ENCODE data around the gene DCAF17.

Gene DCAF17

DNA sequence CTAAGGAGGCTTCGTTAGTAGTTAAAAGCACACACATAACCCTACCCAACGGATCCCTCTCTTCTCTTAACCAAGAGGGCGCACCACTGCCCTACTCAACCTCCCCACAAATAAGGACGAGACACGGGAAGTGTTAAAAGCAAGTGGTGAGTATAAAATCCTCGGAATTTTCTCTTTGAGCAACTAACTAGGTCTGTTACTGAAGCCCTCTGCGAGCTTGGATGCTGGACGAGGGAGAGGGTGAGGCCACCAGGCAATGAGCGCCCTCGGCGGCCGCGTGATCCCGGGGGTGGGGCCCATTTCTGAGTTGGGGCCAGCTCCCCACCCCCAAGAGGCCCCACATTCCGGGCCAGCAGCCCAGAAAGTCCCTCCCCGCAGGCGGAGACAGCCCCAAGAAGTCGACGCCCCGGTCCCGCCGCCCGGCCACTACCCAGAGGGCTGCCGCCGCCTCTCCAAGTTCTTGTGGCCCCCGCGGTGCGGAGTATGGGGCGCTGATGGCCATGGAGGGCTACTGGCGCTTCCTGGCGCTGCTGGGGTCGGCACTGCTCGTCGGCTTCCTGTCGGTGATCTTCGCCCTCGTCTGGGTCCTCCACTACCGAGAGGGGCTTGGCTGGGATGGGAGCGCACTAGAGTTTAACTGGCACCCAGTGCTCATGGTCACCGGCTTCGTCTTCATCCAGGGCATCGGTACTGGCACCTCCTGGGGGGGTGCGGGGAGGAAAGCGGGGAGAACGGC lies 88.2 kb downstream of the DCAF17 start, which contains the start of gene CYBRD1 (continued):
- TF ChIP-seq, protein P1, sequence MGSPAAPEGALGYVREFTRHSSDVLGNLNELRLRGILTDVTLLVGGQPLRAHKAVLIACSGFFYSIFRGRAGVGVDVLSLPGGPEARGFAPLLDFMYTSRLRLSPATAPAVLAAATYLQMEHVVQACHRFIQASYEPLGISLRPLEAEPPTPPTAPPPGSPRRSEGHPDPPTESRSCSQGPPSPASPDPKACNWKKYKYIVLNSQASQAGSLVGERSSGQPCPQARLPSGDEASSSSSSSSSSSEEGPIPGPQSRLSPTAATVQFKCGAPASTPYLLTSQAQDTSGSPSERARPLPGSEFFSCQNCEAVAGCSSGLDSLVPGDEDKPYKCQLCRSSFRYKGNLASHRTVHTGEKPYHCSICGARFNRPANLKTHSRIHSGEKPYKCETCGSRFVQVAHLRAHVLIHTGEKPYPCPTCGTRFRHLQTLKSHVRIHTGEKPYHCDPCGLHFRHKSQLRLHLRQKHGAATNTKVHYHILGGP (tag by site-specific recombination; IDR thresholded peaks at IDR 0.05), result no peak
- no peak for TF ChIP-seq ZNF670 (tag by site-specific recombination; IDR thresholded peaks at IDR 0.05; ENCODE audit: low read depth)
- TF ChIP-seq ZNF169 (tag by site-specific recombination; IDR thresholded peaks at IDR 0.05), result no peak
- TF ChIP-seq ZNF140 (tag by site-specific recombination; IDR thresholded peaks at IDR 0.05), result no peak
- TF ChIP-seq ZNF24 (tag by site-specific recombination; IDR thresholded peaks at IDR 0.05), result peak; percentile 17; the same call in 1 of the 2 replicates
- TF ChIP-seq KLF8 (tag by site-specific recombination; IDR thresholded peaks at IDR 0.05), result peak; percentile 69; the same call in 1 of the 2 replicates
- peak; percentile 77 for TF ChIP-seq ZBTB17 (tag by site-specific recombination; IDR thresholded peaks at IDR 0.05)
- TF ChIP-seq ZBTB10 (tag by site-specific recombination; IDR thresholded peaks at IDR 0.05), result peak; percentile 44; the same call in 1 of the 2 replicates
- TF ChIP-seq, protein P2, sequence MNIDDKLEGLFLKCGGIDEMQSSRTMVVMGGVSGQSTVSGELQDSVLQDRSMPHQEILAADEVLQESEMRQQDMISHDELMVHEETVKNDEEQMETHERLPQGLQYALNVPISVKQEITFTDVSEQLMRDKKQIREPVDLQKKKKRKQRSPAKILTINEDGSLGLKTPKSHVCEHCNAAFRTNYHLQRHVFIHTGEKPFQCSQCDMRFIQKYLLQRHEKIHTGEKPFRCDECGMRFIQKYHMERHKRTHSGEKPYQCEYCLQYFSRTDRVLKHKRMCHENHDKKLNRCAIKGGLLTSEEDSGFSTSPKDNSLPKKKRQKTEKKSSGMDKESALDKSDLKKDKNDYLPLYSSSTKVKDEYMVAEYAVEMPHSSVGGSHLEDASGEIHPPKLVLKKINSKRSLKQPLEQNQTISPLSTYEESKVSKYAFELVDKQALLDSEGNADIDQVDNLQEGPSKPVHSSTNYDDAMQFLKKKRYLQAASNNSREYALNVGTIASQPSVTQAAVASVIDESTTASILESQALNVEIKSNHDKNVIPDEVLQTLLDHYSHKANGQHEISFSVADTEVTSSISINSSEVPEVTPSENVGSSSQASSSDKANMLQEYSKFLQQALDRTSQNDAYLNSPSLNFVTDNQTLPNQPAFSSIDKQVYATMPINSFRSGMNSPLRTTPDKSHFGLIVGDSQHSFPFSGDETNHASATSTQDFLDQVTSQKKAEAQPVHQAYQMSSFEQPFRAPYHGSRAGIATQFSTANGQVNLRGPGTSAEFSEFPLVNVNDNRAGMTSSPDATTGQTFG (tag by site-specific recombination; IDR thresholded peaks at IDR 0.05; ENCODE audit: borderline replicate concordance), result no peak
- no peak for TF ChIP-seq BCL11B (tag by site-specific recombination; IDR thresholded peaks at IDR 0.05; ENCODE audit: low read depth)
- TF ChIP-seq ZNF404 (tag by site-specific recombination; IDR thresholded peaks at IDR 0.05), result no peak
- TF ChIP-seq ZNF202 (tag by site-specific recombination; IDR thresholded peaks at IDR 0.05; ENCODE audit: borderline replicate concordance), result no peak
- TF ChIP-seq ZBTB21 (tag by site-specific recombination; IDR thresholded peaks at IDR 0.05), result no peak
- no peak for TF ChIP-seq ZFP41 (tag by site-specific recombination; IDR thresholded peaks at IDR 0.05; ENCODE audit: borderline replicate concordance)
- peak; percentile 54 for TF ChIP-seq ZIC2 (tag by site-specific recombination; IDR thresholded peaks at IDR 0.05)
- TF ChIP-seq, protein P3, sequence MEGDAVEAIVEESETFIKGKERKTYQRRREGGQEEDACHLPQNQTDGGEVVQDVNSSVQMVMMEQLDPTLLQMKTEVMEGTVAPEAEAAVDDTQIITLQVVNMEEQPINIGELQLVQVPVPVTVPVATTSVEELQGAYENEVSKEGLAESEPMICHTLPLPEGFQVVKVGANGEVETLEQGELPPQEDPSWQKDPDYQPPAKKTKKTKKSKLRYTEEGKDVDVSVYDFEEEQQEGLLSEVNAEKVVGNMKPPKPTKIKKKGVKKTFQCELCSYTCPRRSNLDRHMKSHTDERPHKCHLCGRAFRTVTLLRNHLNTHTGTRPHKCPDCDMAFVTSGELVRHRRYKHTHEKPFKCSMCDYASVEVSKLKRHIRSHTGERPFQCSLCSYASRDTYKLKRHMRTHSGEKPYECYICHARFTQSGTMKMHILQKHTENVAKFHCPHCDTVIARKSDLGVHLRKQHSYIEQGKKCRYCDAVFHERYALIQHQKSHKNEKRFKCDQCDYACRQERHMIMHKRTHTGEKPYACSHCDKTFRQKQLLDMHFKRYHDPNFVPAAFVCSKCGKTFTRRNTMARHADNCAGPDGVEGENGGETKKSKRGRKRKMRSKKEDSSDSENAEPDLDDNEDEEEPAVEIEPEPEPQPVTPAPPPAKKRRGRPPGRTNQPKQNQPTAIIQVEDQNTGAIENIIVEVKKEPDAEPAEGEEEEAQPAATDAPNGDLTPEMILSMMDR (tag by site-specific recombination; IDR thresholded peaks at IDR 0.05), result 0 out of 2 replicates have a peak, but pooled peaks have one; percentile 13
- TF ChIP-seq TCF7L2 (IDR thresholded peaks at IDR 0.05; ENCODE audit: borderline replicate concordance, low read depth, low read length), result no peak
- TF ChIP-seq, protein P4, sequence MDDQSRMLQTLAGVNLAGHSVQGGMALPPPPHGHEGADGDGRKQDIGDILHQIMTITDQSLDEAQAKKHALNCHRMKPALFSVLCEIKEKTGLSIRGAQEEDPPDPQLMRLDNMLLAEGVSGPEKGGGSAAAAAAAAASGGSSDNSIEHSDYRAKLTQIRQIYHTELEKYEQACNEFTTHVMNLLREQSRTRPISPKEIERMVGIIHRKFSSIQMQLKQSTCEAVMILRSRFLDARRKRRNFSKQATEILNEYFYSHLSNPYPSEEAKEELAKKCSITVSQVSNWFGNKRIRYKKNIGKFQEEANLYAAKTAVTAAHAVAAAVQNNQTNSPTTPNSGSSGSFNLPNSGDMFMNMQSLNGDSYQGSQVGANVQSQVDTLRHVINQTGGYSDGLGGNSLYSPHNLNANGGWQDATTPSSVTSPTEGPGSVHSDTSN (CRISPR knock-in tag; IDR thresholded peaks at IDR 0.05), result no peak
- TF ChIP-seq BCL11A (tag by site-specific recombination; IDR thresholded peaks at IDR 0.05; ENCODE audit: low read depth), result no peak
- no peak for TF ChIP-seq ZNF175 (tag by site-specific recombination; IDR thresholded peaks at IDR 0.05)
- no peak for TF ChIP-seq ZNF654 (tag by site-specific recombination; IDR thresholded peaks at IDR 0.05; ENCODE audit: low read depth)
- no peak for TF ChIP-seq MEIS1 (CRISPR knock-in tag; IDR thresholded peaks at IDR 0.05; ENCODE audit: borderline replicate concordance)
- no peak for TF ChIP-seq ZNF521 (tag by site-specific recombination; IDR thresholded peaks at IDR 0.05)
- peak; percentile 71; the same call in 1 of the 2 replicates for TF ChIP-seq ZBTB20 (tag by site-specific recombination; IDR thresholded peaks at IDR 0.05)
- no peak for TF ChIP-seq ZFP3 (tag by site-specific recombination; IDR thresholded peaks at IDR 0.05; ENCODE audit: low read depth)
- TF ChIP-seq ZNF184 (tag by site-specific recombination; IDR thresholded peaks at IDR 0.05), result no peak
- no peak for TF ChIP-seq ZNF16 (tag by site-specific recombination; IDR thresholded peaks at IDR 0.05; ENCODE audit: low read depth)
- no peak for TF ChIP-seq ZNF544 (tag by site-specific recombination; IDR thresholded peaks at IDR 0.05)
- peak; percentile 94 for TF ChIP-seq ZBTB8A (tag by site-specific recombination; IDR thresholded peaks at IDR 0.05)
- no peak for TF ChIP-seq ZNF292 (tag by site-specific recombination; IDR thresholded peaks at IDR 0.05; ENCODE audit: borderline replicate concordance, low read depth)

Data from HEK293 (cell line).